ENCODE measurements around the gene PEAR1. TPM values are rescaled to one million over a fixed set of nuclear protein-coding genes. Genes with fewer than 3 reads are reported as not detected.
A peak's percentile ranks its signal among the peaks of the same experiment; 100 is the strongest.

Gene PEAR1
- total and polyA plus RNA-seq, 4 experiments from 2014 or later = 0.32 to 0.36 TPM; not detected in 2

DNA sequence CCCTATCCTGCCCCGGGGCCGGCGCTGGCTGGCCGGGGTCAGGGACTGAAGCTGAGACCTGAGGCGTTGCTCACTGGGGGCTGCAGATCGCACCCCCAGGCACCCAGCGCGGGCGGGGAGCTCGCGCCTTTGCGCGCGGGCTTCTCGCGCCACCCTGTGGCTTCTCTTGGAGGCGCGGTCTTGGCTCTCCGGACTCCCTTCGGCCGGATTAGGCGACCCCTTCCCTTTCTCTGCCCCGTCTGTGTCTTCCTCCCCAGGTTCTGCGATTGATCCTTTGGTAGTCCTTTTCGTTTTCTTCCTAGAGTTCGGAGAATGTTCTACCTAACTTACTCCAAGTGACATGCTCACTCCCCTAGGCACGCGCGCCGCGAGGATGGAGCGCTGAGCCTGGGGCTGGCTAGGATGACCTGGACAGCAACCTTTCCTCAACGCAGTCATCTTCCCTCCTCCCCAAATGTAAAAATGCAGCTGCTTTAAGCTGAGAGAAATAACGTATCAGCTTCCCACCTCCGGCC lies 33.3 kb upstream of the PEAR1 start:
- peaks cover 0 to 3% of the 10 kb centered on the region in 2 donors for H3K36me3 Mint-ChIP-seq
- peak in 4 of 5 donors; percentile 49 to 64 (median 52) for DNase-seq
- intact Hi-C loops (cut with micrococcal nuclease) = loop anchor here (1.0 kb wide), 7 partner anchors 21 to 171 kb away; partner anchors contain the start of genes PRCC and SH2D2A
- H3K27me3 Mint-ChIP-seq = peaks cover 31 to 37% of the 10 kb centered on the region in 2 donors
- Histone ChIP-seq H3K27me3 (ENCODE audit: insufficient read depth, low read length) (peaks cover 16% of the 10 kb centered on the region), H3K27ac (ENCODE audit: low read depth, low read length) (no peak overlapping the region), H3K4me1 (ENCODE audit: insufficient read depth, low read length) (peaks cover 29% of the 10 kb centered on the region), H3K9me3 (ENCODE audit: control insufficient read depth in 1 of 2, low read length in 2 of 2) (no peaks in the 10 kb centered on the region), H3K36me3 (ENCODE audit: insufficient read depth, low read length) (no peaks in the 10 kb centered on the region), H3K4me3 (ENCODE audit: low read length in 2 of 2) (peak overlapping the region; percentile 49 to 63)
- H3K4me1 Mint-ChIP-seq = peaks cover 8 to 45% (median 26%) of the 10 kb centered on the region in 4 donors
- CTCF ChIA-PET (ENCODE audit: partially characterized antibody) = interaction anchor here (0.7 to 10.1 kb wide), 37 partner anchors 8 to 236 kb away, joined by 3 to 344 read pairs (median 5); partner anchors contain the start of genes CRABP2, ISG20L2, METTL25B and PRCC
- H3K9me3 Mint-ChIP-seq = no peaks in the 10 kb centered on the region
- peak overlapping the region in 6 of 7 donors; percentile 20 to 86 (median 66) for H3K27ac Mint-ChIP-seq
- POLR2A ChIA-PET (ENCODE audit: partially characterized antibody) = interaction anchor here (0.6 to 4.8 kb wide), 16 partner anchors 11 to 171 kb away, joined by 3 to 66 read pairs (median 5); partner anchors contain the start of genes ISG20L2, METTL25B, MRPL24 and PRCC
- H3K4me3 Mint-ChIP-seq = peak overlapping the region; percentile 73 to 87 (median 84)

DNA sequence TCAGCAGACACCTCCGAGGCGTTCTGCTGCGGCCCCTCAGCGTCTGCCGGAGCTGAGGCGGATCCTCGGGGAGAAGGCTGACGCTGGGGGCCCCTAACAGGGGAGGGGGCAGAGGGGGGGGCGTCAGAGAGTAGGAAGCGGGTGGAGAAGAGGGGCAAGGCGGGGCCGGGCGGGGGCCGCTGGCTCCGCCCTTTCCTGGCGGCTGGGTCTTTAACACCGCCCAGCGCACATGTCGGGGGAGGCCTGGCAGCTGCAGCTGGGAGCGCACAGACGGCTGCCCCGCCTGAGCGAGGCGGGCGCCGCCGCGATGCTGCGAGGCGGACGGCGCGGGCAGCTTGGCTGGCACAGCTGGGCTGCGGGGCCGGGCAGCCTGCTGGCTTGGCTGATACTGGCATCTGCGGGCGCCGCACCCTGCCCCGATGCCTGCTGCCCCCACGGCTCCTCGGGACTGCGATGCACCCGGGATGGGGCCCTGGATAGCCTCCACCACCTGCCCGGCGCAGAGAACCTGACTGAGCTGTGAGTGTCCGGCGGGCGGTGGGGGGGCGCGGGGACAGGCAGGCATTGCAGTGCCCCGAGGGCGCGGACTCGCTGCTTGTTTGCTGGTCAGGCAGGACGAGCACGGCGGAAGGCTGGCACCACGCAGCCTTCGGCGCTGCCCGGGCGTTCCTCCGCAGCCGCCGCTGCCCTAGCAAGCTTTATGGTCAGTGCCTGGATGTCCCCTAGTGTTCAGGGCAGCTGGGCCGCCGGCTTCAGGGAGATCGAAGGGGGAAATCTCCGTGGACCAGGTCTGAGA lies 32.7 kb upstream of the PEAR1 start, which contains the start of gene NTRK1:
Gene NTRK1, plus strand, starts transcription at position 238 of the 796 bp plus-strand sequence. Its CDS starts 70 bp downstream, at position 308.
- ChIA-PET POLR2A (ENCODE audit: partially characterized antibody) (interaction anchor here (0.6 to 4.8 kb wide), 14 partner anchors 11 to 171 kb away, joined by 3 to 66 read pairs (median 6); partner anchors contain the start of genes ISG20L2, METTL25B, MRPL24 and PRCC), CTCF (ENCODE audit: partially characterized antibody) (interaction anchor here (0.6 to 10.1 kb wide), 31 partner anchors 9 to 241 kb away, joined by 3 to 344 read pairs (median 6); partner anchors contain the start of genes CRABP2, ISG20L2, METTL25B and PRCC)
- peak; percentile 46 to 62 (median 55) for DNase-seq
- Mint-ChIP-seq H3K4me3 (peak within 1 kb of the TSS; percentile 81 to 87 (median 84)), H3K27ac (peak within 1 kb of the TSS in 6 of 7 donors; percentile 20 to 86 (median 66)), H3K27me3 (peaks cover 36 to 41% of the 10 kb centered on the region in 2 donors), H3K36me3 (peaks cover 0 to 3% of the 10 kb centered on the region in 2 donors), H3K4me1 (peaks cover 10 to 52% (median 30%) of the 10 kb centered on the region in 4 donors), H3K9me3 (no peaks in the 10 kb centered on the region)
- intact Hi-C loops (cut with micrococcal nuclease) = loop anchor here (1.0 kb wide), 7 partner anchors 22 to 172 kb away; partner anchors contain the start of genes PRCC and SH2D2A
- H3K9me3 ChIP-seq (ENCODE audit: control insufficient read depth in 1 of 2, low read length in 2 of 2) = no peaks in the 10 kb centered on the region
- peaks cover 16% of the 10 kb centered on the region for H3K27me3 ChIP-seq (ENCODE audit: insufficient read depth, low read length)
- H3K4me3 ChIP-seq (ENCODE audit: low read length in 2 of 2) = peak within 1 kb of the TSS; percentile 49 to 63
- H3K4me1 ChIP-seq (ENCODE audit: insufficient read depth, low read length) = peaks cover 32% of the 10 kb centered on the region
- H3K36me3 ChIP-seq (ENCODE audit: insufficient read depth, low read length) = no peaks in the 10 kb centered on the region
- H3K27ac ChIP-seq (ENCODE audit: low read depth, low read length) = no peak within 1 kb of the TSS

DNA sequence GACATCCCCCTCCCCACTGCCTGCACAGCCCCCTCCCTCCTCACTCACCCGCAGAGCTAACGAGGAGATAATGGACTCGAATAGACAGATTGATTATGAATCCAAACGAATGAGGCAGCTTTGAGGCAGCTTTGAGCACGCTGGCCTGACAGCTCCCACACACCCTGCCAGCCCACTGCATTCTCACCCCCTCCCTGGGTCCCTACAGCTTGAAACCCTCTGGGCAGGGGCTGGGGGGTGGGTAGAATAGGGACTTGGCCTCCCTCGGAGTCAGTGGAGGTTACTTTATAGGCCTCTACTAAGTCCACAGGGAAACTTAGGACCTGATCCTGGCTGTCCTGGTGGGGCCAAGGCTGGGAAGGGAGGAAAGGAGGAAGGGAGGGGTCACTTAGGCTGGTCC lies 30.9 kb upstream of the PEAR1 start:
- H3K27me3 ChIP-seq (ENCODE audit: insufficient read depth, low read length) = peaks cover 16% of the 10 kb centered on the region
- H3K4me1 ChIP-seq (ENCODE audit: insufficient read depth, low read length) = peaks cover 45% of the 10 kb centered on the region
- Mint-ChIP-seq H3K27me3 (peaks cover 37 to 40% of the 10 kb centered on the region in 2 donors), H3K9me3 (no peaks in the 10 kb centered on the region), H3K4me3 (no peak overlapping the region), H3K4me1 (peaks cover 12 to 55% (median 40%) of the 10 kb centered on the region in 4 donors), H3K36me3 (peaks cover 0 to 3% of the 10 kb centered on the region in 2 donors), H3K27ac (no peak overlapping the region)
- no peak overlapping the region for H3K27ac ChIP-seq (ENCODE audit: low read depth, low read length)
- no peak overlapping the region for H3K4me3 ChIP-seq (ENCODE audit: low read length in 2 of 2)
- POLR2A ChIA-PET (ENCODE audit: partially characterized antibody) = no interaction called here
- CTCF ChIA-PET (ENCODE audit: partially characterized antibody) = interaction anchor here (0.9 to 10.1 kb wide), 7 partner anchors 10 to 172 kb away, joined by 3 to 344 read pairs (median 56); partner anchors contain the start of genes ISG20L2, METTL25B and SH2D2A
- H3K9me3 ChIP-seq (ENCODE audit: control insufficient read depth in 1 of 2, low read length in 2 of 2) = no peaks in the 10 kb centered on the region
- intact Hi-C loops (cut with micrococcal nuclease) = no loop called here
- H3K36me3 ChIP-seq (ENCODE audit: insufficient read depth, low read length) = no peaks in the 10 kb centered on the region
- no peak for DNase-seq

DNA sequence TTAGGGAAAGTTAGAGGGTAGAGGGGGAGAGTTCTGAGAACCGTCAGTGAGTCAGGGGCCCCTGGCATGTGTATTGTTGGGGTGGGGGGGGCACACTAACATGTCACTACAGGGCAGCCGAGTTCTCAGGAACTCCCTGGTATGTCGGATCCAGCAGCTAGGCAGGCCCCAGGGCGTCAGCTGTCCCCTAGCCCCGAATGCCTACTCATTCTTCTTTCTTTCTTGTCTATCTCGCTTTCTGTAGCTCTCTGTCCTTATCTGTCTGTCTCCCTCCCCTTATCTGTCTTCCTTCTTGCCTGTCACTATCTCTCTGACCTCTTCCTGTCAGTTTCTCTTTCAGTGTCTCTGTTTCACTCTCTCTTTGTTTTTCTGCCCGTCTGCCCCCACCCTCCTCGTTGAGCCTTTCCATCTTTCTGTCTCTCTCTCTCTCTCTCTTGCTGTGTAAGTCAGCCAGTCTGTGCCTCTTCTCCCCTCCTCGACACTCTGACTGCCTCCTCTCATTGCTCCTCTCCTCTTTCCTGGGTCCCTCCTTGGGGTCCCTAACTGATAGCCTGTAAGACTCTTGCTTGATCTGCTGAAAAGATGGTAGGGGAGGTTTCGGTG lies 30.4 kb upstream of the PEAR1 start:
- H3K4me3 ChIP-seq (ENCODE audit: low read length in 2 of 2) = no peak overlapping the region
- peaks cover 16% of the 10 kb centered on the region for H3K27me3 ChIP-seq (ENCODE audit: insufficient read depth, low read length)
- Mint-ChIP-seq H3K27ac (peak overlapping the region in 1 of 7 donors; percentile 59), H3K4me1 (peaks cover 12 to 52% (median 39%) of the 10 kb centered on the region in 4 donors), H3K36me3 (peaks cover 0 to 3% of the 10 kb centered on the region in 2 donors), H3K9me3 (no peaks in the 10 kb centered on the region), H3K4me3 (peak overlapping the region in 3 of 8 donors; percentile 6 to 24 (median 9)), H3K27me3 (peaks cover 37 to 39% of the 10 kb centered on the region in 2 donors)
- CTCF ChIA-PET (ENCODE audit: partially characterized antibody) = interaction anchor here (0.9 to 10.1 kb wide), 5 partner anchors 10 to 173 kb away, joined by 3 to 344 read pairs (median 118); partner anchors contain the start of genes ISG20L2 and METTL25B
- intact Hi-C loops (cut with micrococcal nuclease) = no loop called here
- peaks cover 45% of the 10 kb centered on the region for H3K4me1 ChIP-seq (ENCODE audit: insufficient read depth, low read length)
- no peaks in the 10 kb centered on the region for H3K9me3 ChIP-seq (ENCODE audit: control insufficient read depth in 1 of 2, low read length in 2 of 2)
- H3K36me3 ChIP-seq (ENCODE audit: insufficient read depth, low read length) = no peaks in the 10 kb centered on the region
- DNase-seq = no peak
- POLR2A ChIA-PET (ENCODE audit: partially characterized antibody) = no interaction called here
- H3K27ac ChIP-seq (ENCODE audit: low read depth, low read length) = no peak overlapping the region

DNA sequence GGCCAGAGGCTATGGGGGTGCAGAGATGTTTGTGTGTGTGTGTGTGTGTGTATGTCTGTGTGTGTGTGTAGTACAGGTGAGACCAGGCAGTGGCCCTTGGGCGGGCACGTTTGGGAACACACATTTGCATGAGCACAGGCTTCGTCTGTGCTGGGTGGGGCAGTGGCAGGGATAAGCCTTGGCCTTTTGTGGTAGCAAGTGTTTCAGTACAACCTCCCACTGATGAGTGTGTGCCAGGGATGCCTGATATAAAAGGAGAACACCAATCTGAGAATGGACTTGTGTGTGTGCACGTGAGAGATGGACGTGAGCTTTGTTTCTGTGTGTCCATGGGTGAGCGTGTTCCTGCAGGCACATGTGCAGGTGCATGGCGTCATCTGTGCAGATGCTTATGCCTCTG lies 29.9 kb upstream of the PEAR1 start:
- DNase-seq = no peak
- Mint-ChIP-seq H3K4me1 (peaks cover 11 to 48% (median 35%) of the 10 kb centered on the region in 4 donors), H3K27me3 (peaks cover 34 to 37% of the 10 kb centered on the region in 2 donors), H3K9me3 (no peaks in the 10 kb centered on the region), H3K4me3 (no peak overlapping the region), H3K27ac (peak overlapping the region in 1 of 7 donors; percentile 5), H3K36me3 (peaks cover 0 to 3% of the 10 kb centered on the region in 2 donors)
- Histone ChIP-seq H3K4me1 (ENCODE audit: insufficient read depth, low read length) (peaks cover 45% of the 10 kb centered on the region), H3K27me3 (ENCODE audit: insufficient read depth, low read length) (peaks cover 16% of the 10 kb centered on the region), H3K27ac (ENCODE audit: low read depth, low read length) (no peak overlapping the region), H3K4me3 (ENCODE audit: low read length in 2 of 2) (no peak overlapping the region), H3K9me3 (ENCODE audit: control insufficient read depth in 1 of 2, low read length in 2 of 2) (no peaks in the 10 kb centered on the region), H3K36me3 (ENCODE audit: insufficient read depth, low read length) (no peaks in the 10 kb centered on the region)
- intact Hi-C loops (cut with micrococcal nuclease) = no loop called here
- ChIA-PET POLR2A (ENCODE audit: partially characterized antibody) (no interaction called here), CTCF (ENCODE audit: partially characterized antibody) (interaction anchor here (0.9 to 10.1 kb wide), 5 partner anchors 25 to 173 kb away, joined by 3 to 204 read pairs (median 48); partner anchors contain the start of genes ISG20L2 and METTL25B)

DNA sequence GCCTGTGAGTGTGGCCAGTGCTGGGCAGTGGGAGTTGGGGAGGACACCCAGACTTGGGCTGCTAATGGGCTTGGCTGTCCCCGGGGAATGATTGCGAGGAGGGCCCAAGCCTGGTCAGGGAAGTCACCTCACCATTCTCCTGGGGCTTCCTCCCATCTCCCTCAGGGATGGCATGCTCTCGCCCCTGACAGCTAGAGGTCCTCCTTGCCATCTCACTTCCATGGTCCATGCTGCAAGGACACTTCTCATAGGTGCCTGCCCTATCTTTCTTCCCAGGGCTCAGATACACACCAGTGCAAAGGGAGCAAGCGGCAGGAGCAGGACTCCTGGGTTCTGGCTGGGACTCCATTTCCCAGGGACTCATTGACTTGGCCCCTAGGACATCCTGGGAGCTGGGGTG lies 28.7 kb upstream of the PEAR1 start:
- Histone ChIP-seq H3K4me1 (ENCODE audit: insufficient read depth, low read length) (peaks cover 38% of the 10 kb centered on the region), H3K27ac (ENCODE audit: low read depth, low read length) (no peak overlapping the region), H3K9me3 (ENCODE audit: control insufficient read depth in 1 of 2, low read length in 2 of 2) (no peaks in the 10 kb centered on the region), H3K4me3 (ENCODE audit: low read length in 2 of 2) (no peak overlapping the region), H3K36me3 (ENCODE audit: insufficient read depth, low read length) (no peaks in the 10 kb centered on the region), H3K27me3 (ENCODE audit: insufficient read depth, low read length) (peaks cover 16% of the 10 kb centered on the region)
- H3K36me3 Mint-ChIP-seq = peaks cover 0 to 3% of the 10 kb centered on the region in 2 donors
- no peak overlapping the region for H3K4me3 Mint-ChIP-seq
- ChIA-PET POLR2A (ENCODE audit: partially characterized antibody) (no interaction called here), CTCF (ENCODE audit: partially characterized antibody) (interaction anchor here (0.9 to 10.1 kb wide), 3 partner anchors 25 to 138 kb away, joined by 3 to 118 read pairs (median 4); partner anchors contain the start of genes ISG20L2 and METTL25B)
- peaks cover 10 to 41% (median 29%) of the 10 kb centered on the region in 4 donors for H3K4me1 Mint-ChIP-seq
- H3K27ac Mint-ChIP-seq = no peak overlapping the region
- DNase-seq = no peak
- no peaks in the 10 kb centered on the region for H3K9me3 Mint-ChIP-seq
- H3K27me3 Mint-ChIP-seq = peaks cover 32 to 37% of the 10 kb centered on the region in 2 donors
- intact Hi-C loops (cut with micrococcal nuclease) = no loop called here
